HG03064 (cell line): ENCODE results near the gene LRMDA.

ENCODE experiments used
- ATAC-seq: cut with Tn5 transposase; IDR thresholded peaks from one replicate; pipeline ENCODE4 v1.9.1; 2021; ENCODE audit warnings: low read depth; ENCODE audit not compliant: unreplicated experiment

LRMDA gene

DNA sequence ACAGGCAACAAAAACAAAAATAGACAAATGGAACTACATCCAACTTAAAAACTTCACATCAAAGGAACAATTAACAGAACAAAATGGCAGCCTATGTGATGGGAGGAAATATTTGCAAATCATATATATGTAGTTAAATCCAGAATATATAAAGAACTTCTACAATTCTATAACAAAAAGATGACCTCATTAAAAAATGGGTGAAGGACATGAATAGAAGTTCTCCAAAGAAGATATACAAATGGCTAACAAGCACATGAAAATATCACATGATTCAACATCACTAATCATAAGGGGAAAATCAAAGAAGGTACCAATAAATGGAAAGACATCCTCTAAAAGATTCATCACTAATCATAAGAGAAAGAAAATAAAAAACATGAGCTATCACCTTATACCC, 416.1 kb downstream of the LRMDA start:
- ATAC-seq, result no peak

DNA sequence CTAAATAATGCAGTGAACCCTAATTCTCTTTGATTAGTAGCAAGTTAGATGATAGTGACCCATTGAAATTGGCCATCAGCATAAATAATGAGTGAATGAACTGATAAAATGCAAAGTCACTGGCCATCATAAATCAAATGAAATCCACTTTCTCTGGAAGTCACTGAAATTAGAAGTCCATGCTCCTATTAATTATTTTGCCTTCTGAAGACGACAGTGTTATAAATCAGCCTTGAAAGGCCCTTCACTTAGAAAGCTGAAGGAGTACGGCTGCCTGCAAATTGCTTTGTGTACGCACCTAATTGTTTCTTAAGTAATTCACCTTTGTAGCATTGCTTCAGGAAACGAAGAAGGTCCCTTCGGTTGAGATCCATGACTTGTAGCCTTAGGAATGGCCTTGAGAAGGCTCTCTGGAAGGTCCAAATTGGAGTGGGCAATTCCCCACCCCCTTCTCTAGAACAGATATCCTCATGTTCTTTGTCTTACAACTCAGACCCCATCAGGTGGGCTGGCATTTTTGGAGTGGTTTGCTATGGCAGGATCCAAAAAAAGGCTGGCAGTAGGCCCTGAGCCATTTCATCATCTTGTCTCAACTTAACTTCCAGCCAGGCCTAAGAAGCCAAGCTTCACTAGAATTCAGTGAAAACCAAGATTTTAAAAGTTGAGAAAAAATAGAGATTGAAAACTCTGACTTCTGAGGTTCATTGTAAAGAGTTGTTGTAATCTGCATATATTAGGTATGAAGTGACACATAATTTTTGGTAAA, 420.3 kb downstream of the LRMDA start:
- ATAC-seq, result no peak

- ATAC-seq, result no peak
Observed at GRCh38 chr10:75852851-75853484, 421.5 kb downstream of the LRMDA start.

GRCh38 chr10:75857269-75857846, 425.9 kb downstream of the LRMDA start:
- ATAC-seq, result no peak

DNA sequence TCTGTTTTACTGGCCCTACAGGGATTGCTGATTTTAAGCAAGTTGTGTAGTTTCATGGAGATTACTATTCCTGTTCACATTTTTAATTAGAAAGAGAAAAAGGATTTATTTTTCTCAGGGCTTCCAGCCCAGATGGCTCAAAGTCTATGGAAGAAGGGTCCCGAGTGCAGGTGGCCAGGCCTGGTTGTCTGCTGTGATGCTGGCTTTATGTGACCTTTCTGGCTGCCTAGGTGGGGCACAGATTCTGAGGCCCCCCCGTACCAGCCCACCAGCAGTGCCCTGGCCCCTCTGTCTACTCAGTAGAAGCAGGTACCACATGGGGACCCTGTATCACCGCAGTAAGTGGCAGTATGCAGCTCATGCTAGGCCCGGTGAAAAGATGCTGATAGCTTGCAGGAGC, 426.5 kb downstream of the LRMDA start:
- no peak for ATAC-seq

GRCh38 chr10:75858339-75858738, 426.9 kb downstream of the LRMDA start:
- ATAC-seq, result no peak

DNA sequence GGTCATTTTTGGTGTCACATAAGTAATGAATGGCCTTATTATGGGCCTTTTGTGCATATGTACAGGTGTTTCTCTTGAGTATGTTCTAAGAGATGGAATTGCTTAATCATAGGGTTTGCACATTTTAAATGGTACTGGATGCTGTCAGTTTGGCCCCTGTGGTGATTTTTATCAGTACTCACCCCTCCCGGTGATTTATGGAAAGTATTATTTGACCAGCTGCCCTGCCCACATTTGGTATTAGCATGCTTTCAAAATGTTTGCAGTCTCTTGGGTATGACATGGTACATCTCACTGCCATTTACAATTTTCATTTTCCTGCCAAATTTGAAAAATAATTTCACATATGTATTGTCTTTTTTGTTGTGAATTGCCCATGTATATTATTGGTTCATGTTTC, 427.7 kb downstream of the LRMDA start:
- no peak for ATAC-seq

DNA sequence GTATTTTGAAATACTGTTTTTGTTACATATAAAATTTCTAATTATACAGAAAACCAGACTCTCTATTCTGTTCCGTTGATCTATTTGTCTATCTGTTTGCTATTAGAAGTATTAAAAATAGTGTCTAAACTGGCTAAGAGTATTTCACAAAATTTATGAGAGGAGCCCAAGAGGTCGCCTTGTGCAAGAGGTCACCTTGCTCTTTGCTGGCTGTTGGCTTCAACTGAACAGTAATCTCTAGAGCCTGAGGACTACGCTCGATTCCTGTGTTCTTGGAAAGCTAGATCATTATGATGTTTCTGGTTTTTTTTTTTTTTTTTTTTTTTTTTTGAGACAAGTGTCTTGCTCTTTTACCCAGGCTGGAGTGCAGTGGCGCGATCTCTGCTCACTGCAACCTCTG, 428.6 kb downstream of the LRMDA start:
- ATAC-seq, result no peak

DNA sequence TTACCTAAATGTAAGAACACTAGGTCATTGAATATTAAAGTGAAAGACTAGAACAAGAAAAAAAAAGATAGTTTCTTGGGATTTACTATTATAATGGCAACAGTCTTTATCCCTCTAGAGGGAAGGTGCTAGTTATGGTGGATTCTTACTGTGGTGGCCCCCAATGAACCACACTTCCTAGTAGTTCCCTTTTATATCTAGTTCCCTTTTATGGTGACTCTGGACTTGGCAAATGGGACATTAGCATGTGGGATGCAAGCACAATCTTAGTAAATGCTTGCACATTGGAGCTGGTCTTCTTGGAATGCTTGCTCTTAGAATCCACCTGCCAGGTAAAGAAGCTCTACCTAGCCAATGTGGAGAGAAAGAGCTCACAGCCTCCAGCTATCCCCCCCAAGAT, 430.2 kb downstream of the LRMDA start:
- ATAC-seq, result no peak

DNA sequence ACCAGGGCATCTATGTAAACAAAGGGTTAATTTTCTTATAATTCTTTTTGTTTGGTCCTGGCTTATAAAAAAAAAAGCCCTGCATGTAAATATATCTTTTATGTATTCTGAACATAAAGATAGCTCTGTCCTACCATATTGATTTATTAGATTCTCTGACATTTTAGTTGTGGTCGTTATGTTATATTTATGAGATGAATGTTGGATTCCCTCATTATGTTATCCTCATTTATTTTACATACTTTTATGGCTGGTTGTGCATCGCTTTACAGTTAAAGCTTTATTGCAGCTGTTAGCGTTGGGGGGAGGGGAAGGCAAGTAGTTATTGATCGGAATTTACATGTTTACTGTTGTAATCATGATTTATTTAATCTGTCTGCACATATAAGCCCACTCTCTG, 431.5 kb downstream of the LRMDA start:
- ATAC-seq, result no peak

- ATAC-seq, result no peak
Observed at GRCh38 chr10:75864717-75865116, 433.3 kb downstream of the LRMDA start.

DNA sequence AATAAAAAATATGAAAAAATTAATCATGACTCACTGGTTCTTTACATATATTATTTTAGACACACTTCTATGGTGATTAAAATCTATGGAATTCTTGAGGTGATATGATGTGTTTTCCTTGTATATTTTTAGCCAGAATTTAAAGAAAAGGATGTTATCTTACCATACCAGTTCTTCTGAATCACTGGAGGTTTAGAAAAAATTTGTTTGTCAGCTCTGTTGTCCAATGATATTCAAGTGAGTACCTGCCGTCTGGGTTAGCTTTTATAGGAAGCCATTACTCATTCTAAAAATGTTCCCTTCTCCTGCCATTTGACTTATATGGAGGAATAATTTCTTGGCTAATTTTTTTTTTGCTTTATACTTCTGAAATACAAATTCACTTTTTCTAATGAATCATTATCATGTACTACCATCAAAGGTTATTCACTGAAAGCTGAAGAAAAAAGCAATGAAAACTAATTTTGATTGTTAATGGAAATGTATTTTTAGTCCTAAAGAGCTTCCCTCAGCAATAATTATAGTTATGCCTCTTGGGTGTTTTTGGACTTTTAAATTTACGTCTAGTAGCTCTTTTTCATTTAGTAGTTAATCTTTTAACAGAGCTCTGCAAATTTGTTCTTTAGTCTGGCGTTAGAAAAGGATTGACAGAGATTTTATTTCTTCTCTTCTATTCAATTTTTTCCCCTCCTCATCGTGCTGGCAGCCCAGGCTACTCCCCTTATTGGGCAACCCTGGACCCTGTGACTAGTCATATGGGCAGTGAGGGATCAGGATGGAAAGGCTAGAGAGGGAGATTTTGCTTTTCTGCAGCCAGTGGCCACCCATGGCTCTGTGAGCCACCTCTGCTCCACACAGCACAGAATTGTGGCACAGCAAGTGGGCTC, 434.2 kb downstream of the LRMDA start:
- ATAC-seq, result no peak

DNA sequence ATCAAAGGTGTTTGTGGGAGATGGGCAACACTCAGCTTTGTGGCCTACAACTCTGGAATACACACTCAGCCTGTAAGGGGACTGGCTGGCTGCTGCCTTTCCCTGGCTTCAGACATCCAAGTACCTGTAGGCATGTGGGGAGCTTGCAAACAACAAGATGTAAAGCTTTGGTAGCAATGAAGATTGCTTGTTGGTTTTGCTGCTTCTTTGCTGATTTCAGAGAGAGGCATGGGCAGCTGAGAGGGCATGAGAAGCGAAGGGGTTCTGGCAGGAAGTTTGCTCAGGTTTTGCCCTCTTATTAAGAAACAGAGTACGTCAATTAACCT, 434.8 kb downstream of the LRMDA start:
- ATAC-seq, result no peak

DNA sequence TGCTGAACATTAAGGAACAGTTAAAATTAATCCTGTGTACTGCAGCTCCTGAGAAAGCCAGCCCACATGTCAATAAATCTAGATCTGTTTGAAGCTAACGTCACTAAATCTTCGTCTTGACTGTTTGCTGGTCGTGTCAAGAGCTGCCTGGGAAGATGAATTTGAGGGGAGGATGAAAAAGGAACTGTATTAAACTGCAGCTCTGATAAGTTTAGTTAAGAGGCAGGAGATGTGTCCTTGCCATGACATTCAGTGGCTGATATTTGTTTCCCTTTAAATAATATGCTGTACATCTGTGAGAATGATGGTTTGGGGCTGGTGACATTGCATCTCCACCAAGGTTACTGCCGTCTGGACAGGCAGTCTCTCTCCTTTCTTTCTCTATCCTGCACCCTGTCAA, 435.3 kb downstream of the LRMDA start:
- ATAC-seq, result no peak

- no peak for ATAC-seq
Observed at GRCh38 chr10:75868574-75868973, 437.1 kb downstream of the LRMDA start.

DNA sequence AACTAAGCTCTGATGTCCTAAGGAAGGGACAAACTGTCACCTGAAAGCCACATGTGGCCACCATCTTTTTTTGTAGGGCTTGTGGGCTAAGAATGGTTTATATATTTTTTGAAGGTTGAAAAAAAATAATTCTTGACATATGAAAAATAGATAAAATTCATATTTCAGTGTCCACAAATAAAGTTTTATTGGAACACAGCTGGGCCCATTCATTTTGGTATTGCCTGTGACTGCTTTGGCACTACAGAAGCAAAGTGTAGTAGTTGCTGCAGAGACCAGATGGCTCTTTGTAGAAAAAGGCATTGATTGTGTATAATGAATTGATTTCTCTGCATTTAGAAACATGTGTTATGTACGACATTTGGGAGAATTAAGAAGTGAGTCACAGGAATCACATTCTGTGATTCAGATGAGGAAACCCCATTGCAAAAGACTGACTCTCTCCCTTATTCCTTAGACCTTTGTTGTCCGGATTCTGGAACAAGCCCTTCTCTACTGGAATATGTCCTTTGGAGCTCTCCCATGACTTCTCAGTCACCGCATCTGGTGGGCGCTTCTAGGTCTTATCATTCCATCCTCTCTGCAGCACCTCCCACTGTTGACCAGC, 438.7 kb downstream of the LRMDA start:
- no peak for ATAC-seq

GRCh38 chr10:75875740-75876139, 444.3 kb downstream of the LRMDA start:
- ATAC-seq, result no peak

- ATAC-seq, result no peak
Observed at GRCh38 chr10:75876710-75877109, 445.3 kb downstream of the LRMDA start.

DNA sequence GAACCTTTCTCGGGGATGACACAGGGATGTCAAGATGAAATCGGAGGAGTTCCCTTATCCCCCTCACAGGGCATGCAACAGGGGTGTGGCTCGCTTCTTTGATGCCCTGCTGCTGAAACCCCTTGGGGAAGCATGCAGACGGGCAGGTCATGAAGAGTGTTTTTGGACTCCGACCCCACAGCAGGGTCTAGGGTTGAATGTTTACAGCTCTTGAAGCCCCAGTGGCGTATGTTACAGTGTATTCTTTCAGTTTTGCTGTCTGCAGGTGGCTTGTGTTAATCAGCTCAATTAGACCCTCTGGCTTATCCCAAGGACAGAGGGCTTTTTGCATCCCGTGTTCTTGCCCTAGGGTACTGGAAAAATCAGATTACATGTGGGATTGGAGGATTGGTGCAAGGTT, 446.5 kb downstream of the LRMDA start:
- ATAC-seq, result no peak

- ATAC-seq, result no peak
Observed at GRCh38 chr10:75878586-75878985, 447.2 kb downstream of the LRMDA start.
